ENCODE results near the gene COL27A1. TPM values are rescaled to one million over a fixed set of nuclear protein-coding genes. Genes with fewer than 3 reads are reported as not detected.
"Not testable (repeated sequence)": the region's sequence is repeated elsewhere in the genome, so short reads cannot be mapped to it uniquely, and the experiment has no call there.

Gene COL27A1
- total and polyA plus RNA-seq, 9 of the 15 experiments (the other 6 are each of a cell fraction or from before 2014, with no cell fraction given), result 0.07 TPM; not detected in 8

- H4K20me1 ChIP-seq (replicated peaks; ENCODE audit: control insufficient read depth, insufficient read depth, low read length); ATAC-seq; POLR2A ChIA-PET; H3K27ac ChIP-seq (ENCODE audit: extremely low read depth, low read depth, low read length); CTCF ChIA-PET (ENCODE audit: low intra/inter-chr PET ratio); intact Hi-C loops (cut with micrococcal nuclease); H3K79me2 ChIP-seq (ENCODE audit: control insufficient read depth, insufficient read depth, low read length); FAIRE-seq; H3K36me3 ChIP-seq (ENCODE audit: control insufficient read depth, insufficient read depth, low read length); DNase-seq (ENCODE audit: extremely low read depth in 1 of 4, low spot score in 3 of 4); BruUV-seq (replicated peaks); in situ Hi-C loops (cut with MboI); H3K9ac ChIP-seq (ENCODE audit: insufficient read depth in 1 of 2, low read depth in 2 of 2, low read length in 2 of 2); H3K9me3 ChIP-seq (replicated peaks; ENCODE audit: control insufficient read depth, insufficient read depth, low read depth, low read length); H3K4me1 ChIP-seq (replicated peaks in 1 of 2; ENCODE audit: control insufficient read depth in 2 of 2, insufficient read depth in 2 of 2, low read length in 2 of 2); H2AFZ ChIP-seq (ENCODE audit: low read depth, low read length); H3K4me2 ChIP-seq (ENCODE audit: insufficient read depth, low read length); H3K4me3 ChIP-seq; H3K9me1 ChIP-seq (ENCODE audit: control insufficient read depth, insufficient read depth, low read length): not testable (repeated sequence)
- no CpG with 5 or more reads among the region's 10 CpGs for WGBS (ENCODE audit: insufficient coverage, low coverage, missing lambda C conversion rate)
- peaks cover 23 to 50% of the 10 kb centered on the region in 2 experiments; a peak in 4 of 5 replicates for H3K27me3 ChIP-seq (ENCODE audit: control insufficient read depth in 2 of 2, insufficient read depth in 2 of 2, low read length in 2 of 2)
Observed at GRCh38 chr9:114329625-114330022, 174.3 kb downstream of the COL27A1 start, which contains the start of gene ORM2. TSS of gene ORM2 (plus strand) at chr9:114329869. CDS start at chr9:114329905, 36 bp downstream.

GRCh38 chr9:114330636-114331035, 175.3 kb downstream of the COL27A1 start:
- ChIA-PET CTCF (ENCODE audit: low intra/inter-chr PET ratio) (no interaction called here), POLR2A (no interaction called here)
- no peak for FAIRE-seq
- Histone ChIP-seq H4K20me1 (replicated peaks; ENCODE audit: control insufficient read depth, insufficient read depth, low read length) (peaks cover 6% of the 10 kb centered on the region; the same call in 1 of the 2 replicates), H2AFZ (ENCODE audit: low read depth, low read length) (no peak overlapping the region), H3K79me2 (ENCODE audit: control insufficient read depth, insufficient read depth, low read length) (no peaks in the 10 kb centered on the region), H3K9me1 (ENCODE audit: control insufficient read depth, insufficient read depth, low read length) (no peaks in the 10 kb centered on the region), H3K4me1 (replicated peaks in 1 of 2; ENCODE audit: control insufficient read depth in 2 of 2, insufficient read depth in 2 of 2, low read length in 2 of 2) (no peaks in the 10 kb centered on the region), H3K27me3 (ENCODE audit: control insufficient read depth in 2 of 2, insufficient read depth in 2 of 2, low read length in 2 of 2) (peaks cover 20 to 42% of the 10 kb centered on the region in 2 experiments; a peak in 4 of 5 replicates), H3K36me3 (ENCODE audit: control insufficient read depth, insufficient read depth, low read length) (no peaks in the 10 kb centered on the region), H3K27ac (ENCODE audit: extremely low read depth, low read depth, low read length) (no peak overlapping the region), H3K9ac (ENCODE audit: insufficient read depth in 1 of 2, low read depth in 2 of 2, low read length in 2 of 2) (no peak overlapping the region), H3K4me3 (no peak overlapping the region), H3K9me3 (replicated peaks; ENCODE audit: control insufficient read depth, insufficient read depth, low read depth, low read length) (no peaks in the 10 kb centered on the region), H3K4me2 (ENCODE audit: insufficient read depth, low read length) (no peak overlapping the region)
- WGBS (ENCODE audit: insufficient coverage, low coverage, missing lambda C conversion rate), result 1% methylated on average over 10 of the region's 10 CpGs
- intact Hi-C loops (cut with micrococcal nuclease) (no loop called here), in situ Hi-C loops (cut with MboI) (no loop called here)
- TF ChIP-seq ZNF217 (CRISPR knock-in tag; IDR thresholded peaks at IDR 0.05) (no peak), NCOA1 (IDR thresholded peaks at IDR 0.05; ENCODE audit: low read depth) (no peak), ZBTB49 (CRISPR knock-in tag; IDR thresholded peaks at IDR 0.05; ENCODE audit: borderline replicate concordance) (no peak), ARID1B (IDR thresholded peaks at IDR 0.05) (no peak)
- ATAC-seq, result no peak
- DNase-seq (ENCODE audit: extremely low read depth in 1 of 4, low spot score in 3 of 4), result no peak
- no TSS peak for BruUV-seq (replicated peaks)

All from K562 (cell line).